ENCODE data around the gene RALB. TPM values are rescaled to one million over a fixed set of nuclear protein-coding genes. Genes with fewer than 3 reads are reported as not detected.

The RALB gene
- total RNA-seq, 1 donor from 2014 or later = 52.7 TPM

- Histone ChIP-seq H3K36me3 (ENCODE audit: control insufficient read depth, insufficient read depth, low read length) (no peaks in the 10 kb centered on the region), H3K4me3 (ENCODE audit: low read depth, low read length) (no peak overlapping the region), H3K27me3 (ENCODE audit: control insufficient read depth, insufficient read depth, low read length) (no peaks in the 10 kb centered on the region)
- no peak for FAIRE-seq
- TF ChIP-seq CTCF (IDR thresholded peaks at IDR 0.05; ENCODE audit: insufficient read depth, low read length, severe bottlenecking) = no peak
- DNase-seq (ENCODE audit: low read depth) = no peak
Observed at GRCh38 chr2:120243211-120243610, 9.4 kb upstream of the RALB start.

- DNase-seq (ENCODE audit: low read depth) (no peak), FAIRE-seq (no peak)
- H3K4me3 ChIP-seq (ENCODE audit: low read depth, low read length) = no peak overlapping the region
- H3K36me3 ChIP-seq (ENCODE audit: control insufficient read depth, insufficient read depth, low read length) = no peaks in the 10 kb centered on the region
- no peaks in the 10 kb centered on the region for H3K27me3 ChIP-seq (ENCODE audit: control insufficient read depth, insufficient read depth, low read length)
- TF ChIP-seq CTCF (IDR thresholded peaks at IDR 0.05; ENCODE audit: insufficient read depth, low read length, severe bottlenecking) = no peak
Observed at GRCh38 chr2:120243875-120244553, 8.6 kb upstream of the RALB start.

- Histone ChIP-seq H3K36me3 (ENCODE audit: control insufficient read depth, insufficient read depth, low read length) (no peaks in the 10 kb centered on the region), H3K4me3 (ENCODE audit: low read depth, low read length) (no peak overlapping the region), H3K27me3 (ENCODE audit: control insufficient read depth, insufficient read depth, low read length) (no peaks in the 10 kb centered on the region)
- DNase-seq (ENCODE audit: low read depth) (no peak), FAIRE-seq (no peak)
- TF ChIP-seq CTCF (IDR thresholded peaks at IDR 0.05; ENCODE audit: insufficient read depth, low read length, severe bottlenecking) = no peak
Observed at GRCh38 chr2:120244656-120245519, 7.8 kb upstream of the RALB start.

GRCh38 chr2:120245520-120246332 lies 6.9 kb upstream of the RALB start:
- Histone ChIP-seq H3K27me3 (ENCODE audit: control insufficient read depth, insufficient read depth, low read length) (no peaks in the 10 kb centered on the region), H3K36me3 (ENCODE audit: control insufficient read depth, insufficient read depth, low read length) (no peaks in the 10 kb centered on the region), H3K4me3 (ENCODE audit: low read depth, low read length) (no peak overlapping the region)
- no peak for TF ChIP-seq CTCF (IDR thresholded peaks at IDR 0.05; ENCODE audit: insufficient read depth, low read length, severe bottlenecking)
- FAIRE-seq (no peak), DNase-seq (ENCODE audit: low read depth) (no peak)

GRCh38 chr2:120246546-120247300 lies 5.9 kb upstream of the RALB start:
- H3K4me3 ChIP-seq (ENCODE audit: low read depth, low read length) = no peak overlapping the region
- H3K27me3 ChIP-seq (ENCODE audit: control insufficient read depth, insufficient read depth, low read length) = peaks cover 2% of the 10 kb centered on the region
- no peak for TF ChIP-seq CTCF (IDR thresholded peaks at IDR 0.05; ENCODE audit: insufficient read depth, low read length, severe bottlenecking)
- DNase-seq (ENCODE audit: low read depth) = peak; percentile 64
- no peaks in the 10 kb centered on the region for H3K36me3 ChIP-seq (ENCODE audit: control insufficient read depth, insufficient read depth, low read length)
- FAIRE-seq = no peak
